Measurements from ENCODE around the gene TPSD1.
A peak's percentile ranks its signal among the peaks of the same experiment; 100 is the strongest.
"Not testable (repeated sequence)": the region's sequence is repeated elsewhere in the genome, so short reads cannot be mapped to it uniquely, and the experiment has no call there.

The TPSD1 gene

DNA sequence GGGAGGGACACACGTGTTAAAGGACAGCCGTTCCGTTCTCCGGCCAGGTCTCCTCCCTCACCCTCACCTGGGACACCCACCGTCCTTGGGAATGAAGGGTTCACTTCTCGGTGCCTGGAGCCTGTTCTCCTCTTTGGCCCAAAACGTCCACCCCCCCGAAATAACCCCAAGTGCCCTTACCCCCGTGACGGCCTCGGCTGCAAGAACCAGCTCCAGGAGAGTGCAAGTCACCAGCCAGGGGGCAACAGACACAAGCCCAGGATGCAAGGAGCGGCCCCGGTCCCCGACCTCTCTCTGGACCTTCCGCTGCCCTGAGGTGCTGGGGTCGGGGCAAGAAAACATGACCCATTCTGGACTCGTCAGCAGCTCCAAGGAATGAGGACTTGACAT is 33.6 kb downstream of the TPSD1 start:
- Histone ChIP-seq H3K27ac (ENCODE audit: low read depth in 2 of 2, low read length in 2 of 2) (no peak overlapping the region), H3K4me1 (ENCODE audit: control insufficient read depth in 2 of 2, insufficient read depth in 2 of 2, low read length in 2 of 2) (peaks cover 0 to 3% of the 10 kb centered on the region in 2 donors), H3K36me3 (ENCODE audit: control insufficient read depth in 2 of 2, insufficient read depth in 2 of 2, low read length in 2 of 2) (no peaks in the 10 kb centered on the region), H3K9ac (ENCODE audit: low read depth in 1 of 2, low read length in 2 of 2) (no peak overlapping the region), H3K4me3 (ENCODE audit: low read length in 2 of 2) (no peak overlapping the region), H3K9me3 (ENCODE audit: control insufficient read depth in 2 of 2, low read length in 2 of 2) (no peaks in the 10 kb centered on the region), H3K27me3 (ENCODE audit: control insufficient read depth in 2 of 2, insufficient read depth in 2 of 2, low read length in 2 of 2) (peaks cover 8 to 22% of the 10 kb centered on the region in 2 donors)

DNA sequence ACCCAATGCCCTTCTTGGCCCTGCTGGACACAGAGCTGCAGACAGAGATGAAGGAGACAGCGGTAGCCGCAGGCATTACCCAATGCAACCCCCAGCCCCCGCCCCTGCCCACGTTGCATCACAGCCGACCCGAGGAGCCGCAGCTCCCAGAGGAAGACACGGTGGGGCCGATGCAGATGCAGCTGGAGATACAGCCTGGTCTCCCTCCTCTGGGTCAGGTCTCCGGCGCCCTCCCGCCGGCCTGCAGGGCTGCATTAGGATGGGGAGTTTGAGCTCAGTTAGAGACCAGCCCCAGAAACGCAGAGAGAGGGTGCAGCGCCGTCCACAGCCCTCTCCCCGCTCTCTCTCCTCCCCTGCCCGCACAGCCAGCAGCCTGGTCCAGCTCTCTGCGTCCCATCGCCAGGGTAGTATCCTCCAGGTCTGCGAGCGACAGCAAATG is 34.2 kb downstream of the TPSD1 start:
- Histone ChIP-seq H3K4me1 (ENCODE audit: control insufficient read depth in 2 of 2, insufficient read depth in 2 of 2, low read length in 2 of 2) (peaks cover 0 to 3% of the 10 kb centered on the region in 2 donors), H3K27me3 (ENCODE audit: control insufficient read depth in 2 of 2, insufficient read depth in 2 of 2, low read length in 2 of 2) (peaks cover 8 to 22% of the 10 kb centered on the region in 2 donors), H3K4me3 (ENCODE audit: low read length in 2 of 2) (no peak overlapping the region), H3K36me3 (ENCODE audit: control insufficient read depth in 2 of 2, insufficient read depth in 2 of 2, low read length in 2 of 2) (no peaks in the 10 kb centered on the region), H3K9me3 (ENCODE audit: control insufficient read depth in 2 of 2, low read length in 2 of 2) (no peaks in the 10 kb centered on the region), H3K9ac (ENCODE audit: low read depth in 1 of 2, low read length in 2 of 2) (no peak overlapping the region), H3K27ac (ENCODE audit: low read depth in 2 of 2, low read length in 2 of 2) (no peak overlapping the region)

GRCh38 chr16:1290860-1291575 is 35.1 kb downstream of the TPSD1 start:
- H3K36me3 ChIP-seq (ENCODE audit: control insufficient read depth in 2 of 2, insufficient read depth in 2 of 2, low read length in 2 of 2), result no peaks in the 10 kb centered on the region
- no peak overlapping the region for H3K9ac ChIP-seq (ENCODE audit: low read depth in 1 of 2, low read length in 2 of 2)
- H3K9me3 ChIP-seq (ENCODE audit: control insufficient read depth in 2 of 2, low read length in 2 of 2), result no peaks in the 10 kb centered on the region
- no peak overlapping the region for H3K27ac ChIP-seq (ENCODE audit: low read depth in 2 of 2, low read length in 2 of 2)
- no peak overlapping the region for H3K4me3 ChIP-seq (ENCODE audit: low read length in 2 of 2)
- peaks cover 0 to 3% of the 10 kb centered on the region in 2 donors for H3K4me1 ChIP-seq (ENCODE audit: control insufficient read depth in 2 of 2, insufficient read depth in 2 of 2, low read length in 2 of 2)
- H3K27me3 ChIP-seq (ENCODE audit: control insufficient read depth in 2 of 2, insufficient read depth in 2 of 2, low read length in 2 of 2), result peaks cover 8 to 18% of the 10 kb centered on the region in 2 donors

DNA sequence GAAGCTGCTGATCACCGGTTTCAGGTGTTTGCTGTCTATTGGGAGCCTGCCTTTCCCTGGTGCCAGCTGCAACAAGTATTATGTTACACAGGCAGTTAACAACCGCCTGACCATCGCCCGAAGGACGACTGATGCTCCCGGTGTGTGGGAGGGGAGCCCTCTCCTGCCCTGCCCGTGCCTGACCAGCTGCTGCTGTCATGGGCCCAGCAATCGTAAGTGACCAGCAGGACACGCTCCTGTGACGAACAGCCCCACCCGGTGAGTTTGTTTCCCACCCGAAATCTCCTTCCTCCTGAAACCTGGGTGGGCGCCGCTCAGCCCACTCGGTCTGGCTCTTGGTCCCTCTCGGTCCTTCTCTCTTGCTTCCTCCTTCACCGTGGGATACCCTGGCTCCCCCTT is 35.7 kb downstream of the TPSD1 start:
- no peaks in the 10 kb centered on the region for H3K9me3 ChIP-seq (ENCODE audit: control insufficient read depth in 2 of 2, low read length in 2 of 2)
- no peak overlapping the region for H3K27ac ChIP-seq (ENCODE audit: low read depth in 2 of 2, low read length in 2 of 2)
- H3K27me3 ChIP-seq (ENCODE audit: control insufficient read depth in 2 of 2, insufficient read depth in 2 of 2, low read length in 2 of 2), result peaks cover 8 to 15% of the 10 kb centered on the region in 2 donors
- no peaks in the 10 kb centered on the region for H3K36me3 ChIP-seq (ENCODE audit: control insufficient read depth in 2 of 2, insufficient read depth in 2 of 2, low read length in 2 of 2)
- no peak overlapping the region for H3K9ac ChIP-seq (ENCODE audit: low read depth in 1 of 2, low read length in 2 of 2)
- no peak overlapping the region for H3K4me3 ChIP-seq (ENCODE audit: low read length in 2 of 2)
- H3K4me1 ChIP-seq (ENCODE audit: control insufficient read depth in 2 of 2, insufficient read depth in 2 of 2, low read length in 2 of 2), result peaks cover 0 to 3% of the 10 kb centered on the region in 2 donors

- H3K9me3 ChIP-seq (ENCODE audit: control insufficient read depth in 2 of 2, low read length in 2 of 2); H3K4me3 ChIP-seq (ENCODE audit: low read length in 2 of 2); H3K9ac ChIP-seq (ENCODE audit: low read depth in 1 of 2, low read length in 2 of 2); H3K27ac ChIP-seq (ENCODE audit: low read depth in 2 of 2, low read length in 2 of 2); H3K4me1 ChIP-seq (ENCODE audit: control insufficient read depth in 2 of 2, insufficient read depth in 2 of 2, low read length in 2 of 2); H3K36me3 ChIP-seq (ENCODE audit: control insufficient read depth in 2 of 2, insufficient read depth in 2 of 2, low read length in 2 of 2): not testable (repeated sequence)
- peaks cover 8 to 15% of the 10 kb centered on the region in 2 donors for H3K27me3 ChIP-seq (ENCODE audit: control insufficient read depth in 2 of 2, insufficient read depth in 2 of 2, low read length in 2 of 2)
These were observed 36.3 kb downstream of the TPSD1 start for GRCh38 chr16:1292208-1292607.

- not testable (repeated sequence) for H3K36me3 ChIP-seq (ENCODE audit: control insufficient read depth in 2 of 2, insufficient read depth in 2 of 2, low read length in 2 of 2); H3K4me1 ChIP-seq (ENCODE audit: control insufficient read depth in 2 of 2, insufficient read depth in 2 of 2, low read length in 2 of 2); H3K9ac ChIP-seq (ENCODE audit: low read depth in 1 of 2, low read length in 2 of 2); H3K9me3 ChIP-seq (ENCODE audit: control insufficient read depth in 2 of 2, low read length in 2 of 2); H3K4me3 ChIP-seq (ENCODE audit: low read length in 2 of 2); H3K27ac ChIP-seq (ENCODE audit: low read depth in 2 of 2, low read length in 2 of 2)
- H3K27me3 ChIP-seq (ENCODE audit: control insufficient read depth in 2 of 2, insufficient read depth in 2 of 2, low read length in 2 of 2), result peaks cover 6 to 15% of the 10 kb centered on the region in 2 donors
These were observed 36.9 kb downstream of the TPSD1 start for GRCh38 chr16:1292808-1293207.

DNA sequence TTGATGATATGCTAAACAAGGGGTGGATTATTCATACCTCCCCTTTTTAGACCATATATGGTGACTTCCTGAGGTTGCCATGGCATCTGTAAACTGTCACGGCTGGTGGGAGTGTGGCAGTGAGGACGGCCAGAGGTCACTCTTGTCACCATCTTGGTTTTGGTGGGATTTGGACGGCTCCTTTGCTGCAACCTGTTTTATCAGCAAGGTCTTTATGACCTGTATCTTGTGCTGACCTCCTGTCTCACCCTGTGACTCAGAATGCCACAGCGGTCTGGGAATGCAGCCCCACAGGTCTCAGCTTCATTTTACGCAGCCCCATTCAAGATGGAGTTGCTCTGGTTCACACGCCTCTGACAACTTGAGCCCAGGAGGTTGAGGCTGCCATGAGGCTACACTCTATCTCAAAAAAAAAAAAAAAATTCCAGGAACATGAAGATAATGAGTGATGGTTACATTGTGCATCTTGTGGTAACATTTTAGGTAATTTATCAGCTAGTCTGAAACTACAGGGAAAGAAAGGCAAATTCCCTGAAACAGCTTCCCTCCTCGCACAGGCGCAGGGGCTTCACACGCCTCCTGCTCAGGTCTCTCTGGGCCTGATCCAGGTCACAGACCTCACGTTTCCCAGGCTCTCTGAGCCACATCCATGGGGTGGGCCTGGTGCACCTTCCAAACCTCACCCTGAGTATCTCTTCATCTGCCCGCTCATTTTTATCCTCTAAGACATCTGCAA is 38.2 kb downstream of the TPSD1 start:
- Histone ChIP-seq H3K9ac (ENCODE audit: low read depth in 1 of 2, low read length in 2 of 2) (no peak overlapping the region), H3K27ac (ENCODE audit: low read depth in 2 of 2, low read length in 2 of 2) (no peak overlapping the region), H3K36me3 (ENCODE audit: control insufficient read depth in 2 of 2, insufficient read depth in 2 of 2, low read length in 2 of 2) (no peaks in the 10 kb centered on the region), H3K4me1 (ENCODE audit: control insufficient read depth in 2 of 2, insufficient read depth in 2 of 2, low read length in 2 of 2) (peaks cover 0 to 9% of the 10 kb centered on the region in 2 donors), H3K27me3 (ENCODE audit: control insufficient read depth in 2 of 2, insufficient read depth in 2 of 2, low read length in 2 of 2) (peaks cover 0 to 11% of the 10 kb centered on the region in 2 donors), H3K4me3 (ENCODE audit: low read length in 2 of 2) (no peak overlapping the region), H3K9me3 (ENCODE audit: control insufficient read depth in 2 of 2, low read length in 2 of 2) (no peaks in the 10 kb centered on the region)

- peaks cover 0 to 9% of the 10 kb centered on the region in 2 donors for H3K4me1 ChIP-seq (ENCODE audit: control insufficient read depth in 2 of 2, insufficient read depth in 2 of 2, low read length in 2 of 2)
- peaks cover 0 to 16% of the 10 kb centered on the region in 2 donors for H3K27me3 ChIP-seq (ENCODE audit: control insufficient read depth in 2 of 2, insufficient read depth in 2 of 2, low read length in 2 of 2)
- no peaks in the 10 kb centered on the region for H3K36me3 ChIP-seq (ENCODE audit: control insufficient read depth in 2 of 2, insufficient read depth in 2 of 2, low read length in 2 of 2)
These were observed 39.6 kb downstream of the TPSD1 start for GRCh38 chr16:1295465-1295864.

DNA sequence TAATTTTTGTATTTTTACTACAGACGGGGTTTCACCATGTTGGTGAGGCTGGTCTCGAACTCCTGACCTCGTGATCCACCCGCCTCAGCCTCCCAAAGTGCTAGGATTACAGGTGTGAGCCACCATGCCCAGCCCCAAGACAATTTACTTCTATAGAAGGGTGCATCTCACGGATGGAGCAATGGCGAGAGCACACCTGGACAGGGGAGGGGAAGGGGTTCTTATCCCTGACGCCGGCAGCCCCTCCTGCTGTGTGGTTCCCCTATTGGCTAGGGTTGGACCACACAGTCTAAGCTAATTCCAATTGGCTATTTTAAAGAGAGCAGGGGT is 40.8 kb downstream of the TPSD1 start:
- not testable (repeated sequence) for H3K27ac ChIP-seq (ENCODE audit: low read depth in 2 of 2, low read length in 2 of 2); H3K9ac ChIP-seq (ENCODE audit: low read depth in 1 of 2, low read length in 2 of 2); H3K36me3 ChIP-seq (ENCODE audit: control insufficient read depth in 2 of 2, insufficient read depth in 2 of 2, low read length in 2 of 2); H3K9me3 ChIP-seq (ENCODE audit: control insufficient read depth in 2 of 2, low read length in 2 of 2); H3K4me3 ChIP-seq (ENCODE audit: low read length in 2 of 2)
- H3K4me1 ChIP-seq (ENCODE audit: control insufficient read depth in 2 of 2, insufficient read depth in 2 of 2, low read length in 2 of 2), result peaks cover 10 to 11% of the 10 kb centered on the region in 2 donors
- peaks cover 0 to 16% of the 10 kb centered on the region in 2 donors for H3K27me3 ChIP-seq (ENCODE audit: control insufficient read depth in 2 of 2, insufficient read depth in 2 of 2, low read length in 2 of 2)

More at GRCh38 chr16:1295465-1295864, 39.6 kb downstream of the TPSD1 start:
- H3K9me3 ChIP-seq (ENCODE audit: control insufficient read depth in 2 of 2, low read length in 2 of 2), result no peaks in the 10 kb centered on the region
- no peak overlapping the region for H3K9ac ChIP-seq (ENCODE audit: low read depth in 1 of 2, low read length in 2 of 2)
- H3K4me3 ChIP-seq (ENCODE audit: low read length in 2 of 2), result no peak overlapping the region
- no peak overlapping the region for H3K27ac ChIP-seq (ENCODE audit: low read depth in 2 of 2, low read length in 2 of 2)

DNA sequence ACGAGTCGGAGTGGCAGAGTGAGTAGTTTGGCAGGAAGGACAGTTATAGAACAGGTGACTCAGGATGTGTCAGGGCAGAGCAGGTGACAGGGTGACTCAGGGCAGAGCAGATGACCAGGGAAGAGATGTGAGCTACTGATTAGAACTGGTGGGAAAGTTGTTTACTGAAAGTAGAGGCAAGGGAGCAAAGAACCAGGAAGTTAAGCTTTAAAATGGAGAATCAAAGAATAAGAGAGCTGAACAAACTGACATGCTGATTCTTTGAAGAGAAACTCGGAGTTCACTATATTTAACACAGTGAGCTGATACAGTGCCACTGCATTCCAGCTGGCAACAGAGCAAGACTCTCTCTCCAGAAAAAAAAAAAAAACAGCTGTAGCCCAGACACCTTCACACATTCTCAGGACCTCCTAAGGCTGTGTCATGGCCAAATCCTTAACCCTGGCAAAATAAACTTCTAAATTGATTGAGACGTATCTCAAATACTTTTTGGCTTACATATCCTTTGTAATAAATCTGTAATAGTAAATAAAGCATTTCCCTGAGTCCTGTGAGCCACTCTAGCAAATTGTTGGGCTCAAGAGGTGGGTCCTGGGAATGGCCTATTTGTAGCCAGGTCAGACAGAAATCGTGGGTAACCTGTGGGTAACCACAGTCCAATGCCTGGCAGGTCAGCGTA is 41.3 kb downstream of the TPSD1 start:
- peak overlapping the region in 1 of 2 donors; percentile 19 for H3K9ac ChIP-seq (ENCODE audit: low read depth in 1 of 2, low read length in 2 of 2)
- H3K27ac ChIP-seq (ENCODE audit: low read depth in 2 of 2, low read length in 2 of 2), result peak overlapping the region in 1 of 2 donors; percentile 71
- H3K9me3 ChIP-seq (ENCODE audit: control insufficient read depth in 2 of 2, low read length in 2 of 2), result no peaks in the 10 kb centered on the region
- no peak overlapping the region for H3K4me3 ChIP-seq (ENCODE audit: low read length in 2 of 2)
- H3K27me3 ChIP-seq (ENCODE audit: control insufficient read depth in 2 of 2, insufficient read depth in 2 of 2, low read length in 2 of 2), result peaks cover 0 to 16% of the 10 kb centered on the region in 2 donors
- H3K36me3 ChIP-seq (ENCODE audit: control insufficient read depth in 2 of 2, insufficient read depth in 2 of 2, low read length in 2 of 2), result no peaks in the 10 kb centered on the region
- H3K4me1 ChIP-seq (ENCODE audit: control insufficient read depth in 2 of 2, insufficient read depth in 2 of 2, low read length in 2 of 2), result peaks cover 10 to 11% of the 10 kb centered on the region in 2 donors
